ENCODE results near the gene TRIM52. TPM values are rescaled to one million over a fixed set of nuclear protein-coding genes. Genes with fewer than 3 reads are reported as not detected.
A peak's percentile ranks its signal among the peaks of the same experiment; 100 is the strongest.

Gene TRIM52
- total and polyA plus RNA-seq, 2 of the 13 experiments (the other 11 are each of a cell fraction or from before 2014, with no cell fraction given) = 7.2 to 11.6 TPM

DNA sequence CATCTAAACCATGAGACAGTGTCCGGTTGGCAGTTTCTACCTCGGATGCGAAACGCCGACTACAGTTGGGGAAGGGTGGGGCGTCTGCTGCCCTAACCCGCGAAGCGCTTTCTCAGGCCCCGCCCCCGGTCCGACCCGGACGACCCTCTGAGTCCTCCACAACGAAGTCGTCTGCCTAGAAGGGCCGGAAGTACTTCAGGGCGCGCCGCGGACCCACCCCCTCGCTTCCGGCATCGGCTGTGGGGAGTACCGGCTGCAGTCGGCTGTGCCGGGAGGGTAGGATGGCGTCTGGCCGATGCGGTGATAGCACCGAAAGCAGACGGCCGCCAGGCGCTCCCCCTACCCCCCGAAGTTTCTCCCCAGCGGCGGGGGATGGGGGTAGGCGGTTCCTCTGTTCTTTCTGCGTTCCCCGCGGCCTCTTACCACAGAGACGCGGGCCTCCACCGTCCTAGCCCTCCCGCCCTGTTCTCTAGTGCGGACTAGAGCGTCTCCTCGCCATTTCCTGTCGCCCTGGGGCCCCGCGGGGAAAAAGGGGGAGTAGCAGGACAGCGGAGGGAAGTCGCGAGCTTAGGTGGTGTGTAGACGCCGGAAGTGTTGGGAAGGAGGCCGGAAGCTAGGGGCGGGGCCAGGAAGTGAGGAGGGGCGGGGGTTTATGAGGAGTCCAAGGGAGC lies 37.8 kb downstream of the TRIM52 start, which contains the start of gene TRIM41 (continued):
- TF ChIP-seq, protein P1, sequence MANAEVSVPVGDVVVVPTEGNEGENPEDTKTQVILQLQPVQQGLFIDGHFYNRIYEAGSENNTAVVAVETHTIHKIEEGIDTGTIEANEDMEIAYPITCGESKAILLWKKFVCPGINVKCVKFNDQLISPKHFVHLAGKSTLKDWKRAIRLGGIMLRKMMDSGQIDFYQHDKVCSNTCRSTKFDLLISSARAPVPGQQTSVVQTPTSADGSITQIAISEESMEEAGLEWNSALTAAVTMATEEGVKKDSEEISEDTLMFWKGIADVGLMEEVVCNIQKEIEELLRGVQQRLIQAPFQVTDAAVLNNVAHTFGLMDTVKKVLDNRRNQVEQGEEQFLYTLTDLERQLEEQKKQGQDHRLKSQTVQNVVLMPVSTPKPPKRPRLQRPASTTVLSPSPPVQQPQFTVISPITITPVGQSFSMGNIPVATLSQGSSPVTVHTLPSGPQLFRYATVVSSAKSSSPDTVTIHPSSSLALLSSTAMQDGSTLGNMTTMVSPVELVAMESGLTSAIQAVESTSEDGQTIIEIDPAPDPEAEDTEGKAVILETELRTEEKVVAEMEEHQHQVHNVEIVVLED (CRISPR knock-in tag; IDR thresholded peaks at IDR 0.05; ENCODE audit: borderline replicate concordance) = peak; percentile 80
- TF ChIP-seq, protein P2, sequence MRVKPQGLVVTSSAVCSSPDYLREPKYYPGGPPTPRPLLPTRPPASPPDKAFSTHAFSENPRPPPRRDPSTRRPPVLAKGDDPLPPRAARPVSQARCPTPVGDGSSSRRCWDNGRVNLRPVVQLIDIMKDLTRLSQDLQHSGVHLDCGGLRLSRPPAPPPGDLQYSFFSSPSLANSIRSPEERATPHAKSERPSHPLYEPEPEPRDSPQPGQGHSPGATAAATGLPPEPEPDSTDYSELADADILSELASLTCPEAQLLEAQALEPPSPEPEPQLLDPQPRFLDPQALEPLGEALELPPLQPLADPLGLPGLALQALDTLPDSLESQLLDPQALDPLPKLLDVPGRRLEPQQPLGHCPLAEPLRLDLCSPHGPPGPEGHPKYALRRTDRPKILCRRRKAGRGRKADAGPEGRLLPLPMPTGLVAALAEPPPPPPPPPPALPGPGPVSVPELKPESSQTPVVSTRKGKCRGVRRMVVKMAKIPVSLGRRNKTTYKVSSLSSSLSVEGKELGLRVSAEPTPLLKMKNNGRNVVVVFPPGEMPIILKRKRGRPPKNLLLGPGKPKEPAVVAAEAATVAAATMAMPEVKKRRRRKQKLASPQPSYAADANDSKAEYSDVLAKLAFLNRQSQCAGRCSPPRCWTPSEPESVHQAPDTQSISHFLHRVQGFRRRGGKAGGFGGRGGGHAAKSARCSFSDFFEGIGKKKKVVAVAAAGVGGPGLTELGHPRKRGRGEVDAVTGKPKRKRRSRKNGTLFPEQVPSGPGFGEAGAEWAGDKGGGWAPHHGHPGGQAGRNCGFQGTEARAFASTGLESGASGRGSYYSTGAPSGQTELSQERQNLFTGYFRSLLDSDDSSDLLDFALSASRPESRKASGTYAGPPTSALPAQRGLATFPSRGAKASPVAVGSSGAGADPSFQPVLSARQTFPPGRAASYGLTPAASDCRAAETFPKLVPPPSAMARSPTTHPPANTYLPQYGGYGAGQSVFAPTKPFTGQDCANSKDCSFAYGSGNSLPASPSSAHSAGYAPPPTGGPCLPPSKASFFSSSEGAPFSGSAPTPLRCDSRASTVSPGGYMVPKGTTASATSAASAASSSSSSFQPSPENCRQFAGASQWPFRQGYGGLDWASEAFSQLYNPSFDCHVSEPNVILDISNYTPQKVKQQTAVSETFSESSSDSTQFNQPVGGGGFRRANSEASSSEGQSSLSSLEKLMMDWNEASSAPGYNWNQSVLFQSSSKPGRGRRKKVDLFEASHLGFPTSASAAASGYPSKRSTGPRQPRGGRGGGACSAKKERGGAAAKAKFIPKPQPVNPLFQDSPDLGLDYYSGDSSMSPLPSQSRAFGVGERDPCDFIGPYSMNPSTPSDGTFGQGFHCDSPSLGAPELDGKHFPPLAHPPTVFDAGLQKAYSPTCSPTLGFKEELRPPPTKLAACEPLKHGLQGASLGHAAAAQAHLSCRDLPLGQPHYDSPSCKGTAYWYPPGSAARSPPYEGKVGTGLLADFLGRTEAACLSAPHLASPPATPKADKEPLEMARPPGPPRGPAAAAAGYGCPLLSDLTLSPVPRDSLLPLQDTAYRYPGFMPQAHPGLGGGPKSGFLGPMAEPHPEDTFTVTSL (CRISPR knock-in tag; IDR thresholded peaks at IDR 0.05; ENCODE audit: borderline replicate concordance) = no peak
- peak; percentile 51; the same call in 1 of the 2 replicates for TF ChIP-seq ERF (CRISPR knock-in tag; IDR thresholded peaks at IDR 0.05)
- TF ChIP-seq EED (CRISPR knock-in tag; IDR thresholded peaks at IDR 0.05) = no peak; the same call in 1 of the 2 replicates
- TF ChIP-seq KAT2B (IDR thresholded peaks at IDR 0.05; ENCODE audit: borderline replicate concordance, low read depth, low read length) = no peak
- no peak for TF ChIP-seq ZNF7 (CRISPR knock-in tag; IDR thresholded peaks at IDR 0.05)
- TF ChIP-seq KDM4B (CRISPR knock-in tag; IDR thresholded peaks at IDR 0.05) = 0 out of 2 replicates have a peak, but pooled peaks have one; percentile 67
- TF ChIP-seq ZNF891 (CRISPR knock-in tag; IDR thresholded peaks at IDR 0.05) = no peak; the same call in 1 of the 2 replicates
- TF ChIP-seq, protein P3, sequence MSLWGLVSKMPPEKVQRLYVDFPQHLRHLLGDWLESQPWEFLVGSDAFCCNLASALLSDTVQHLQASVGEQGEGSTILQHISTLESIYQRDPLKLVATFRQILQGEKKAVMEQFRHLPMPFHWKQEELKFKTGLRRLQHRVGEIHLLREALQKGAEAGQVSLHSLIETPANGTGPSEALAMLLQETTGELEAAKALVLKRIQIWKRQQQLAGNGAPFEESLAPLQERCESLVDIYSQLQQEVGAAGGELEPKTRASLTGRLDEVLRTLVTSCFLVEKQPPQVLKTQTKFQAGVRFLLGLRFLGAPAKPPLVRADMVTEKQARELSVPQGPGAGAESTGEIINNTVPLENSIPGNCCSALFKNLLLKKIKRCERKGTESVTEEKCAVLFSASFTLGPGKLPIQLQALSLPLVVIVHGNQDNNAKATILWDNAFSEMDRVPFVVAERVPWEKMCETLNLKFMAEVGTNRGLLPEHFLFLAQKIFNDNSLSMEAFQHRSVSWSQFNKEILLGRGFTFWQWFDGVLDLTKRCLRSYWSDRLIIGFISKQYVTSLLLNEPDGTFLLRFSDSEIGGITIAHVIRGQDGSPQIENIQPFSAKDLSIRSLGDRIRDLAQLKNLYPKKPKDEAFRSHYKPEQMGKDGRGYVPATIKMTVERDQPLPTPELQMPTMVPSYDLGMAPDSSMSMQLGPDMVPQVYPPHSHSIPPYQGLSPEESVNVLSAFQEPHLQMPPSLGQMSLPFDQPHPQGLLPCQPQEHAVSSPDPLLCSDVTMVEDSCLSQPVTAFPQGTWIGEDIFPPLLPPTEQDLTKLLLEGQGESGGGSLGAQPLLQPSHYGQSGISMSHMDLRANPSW (CRISPR knock-in tag; IDR thresholded peaks at IDR 0.05; ENCODE audit: borderline replicate concordance) = peak; percentile 92; the same call in 1 of the 2 replicates
- TF ChIP-seq, protein P4, sequence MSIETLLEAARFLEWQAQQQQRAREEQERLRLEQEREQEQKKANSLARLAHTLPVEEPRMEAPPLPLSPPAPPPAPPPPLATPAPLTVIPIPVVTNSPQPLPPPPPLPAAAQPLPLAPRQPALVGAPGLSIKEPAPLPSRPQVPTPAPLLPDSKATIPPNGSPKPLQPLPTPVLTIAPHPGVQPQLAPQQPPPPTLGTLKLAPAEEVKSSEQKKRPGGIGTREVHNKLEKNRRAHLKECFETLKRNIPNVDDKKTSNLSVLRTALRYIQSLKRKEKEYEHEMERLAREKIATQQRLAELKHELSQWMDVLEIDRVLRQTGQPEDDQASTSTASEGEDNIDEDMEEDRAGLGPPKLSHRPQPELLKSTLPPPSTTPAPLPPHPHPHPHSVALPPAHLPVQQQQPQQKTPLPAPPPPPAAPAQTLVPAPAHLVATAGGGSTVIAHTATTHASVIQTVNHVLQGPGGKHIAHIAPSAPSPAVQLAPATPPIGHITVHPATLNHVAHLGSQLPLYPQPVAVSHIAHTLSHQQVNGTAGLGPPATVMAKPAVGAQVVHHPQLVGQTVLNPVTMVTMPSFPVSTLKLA (IDR thresholded peaks at IDR 0.05) = no peak
- no peak for TF ChIP-seq SRSF4 (IDR thresholded peaks at IDR 0.05; ENCODE audit: low read depth, low read length, poor library complexity, severe bottlenecking)
- TF ChIP-seq ZC3H4 (CRISPR knock-in tag; IDR thresholded peaks at IDR 0.05; ENCODE audit: borderline replicate concordance) = peak; percentile 73; the same call in 1 of the 2 replicates
- TF ChIP-seq ZBTB21 (CRISPR knock-in tag; IDR thresholded peaks at IDR 0.05) = no peak
- TF ChIP-seq NCOR1 (IDR thresholded peaks at IDR 0.05; ENCODE audit: borderline replicate concordance, low read length) = peak; percentile 65; the same call in 1 of the 2 replicates
- TF ChIP-seq MED13 (CRISPR knock-in tag; IDR thresholded peaks at IDR 0.05) = no peak
- peak; percentile 55 for TF ChIP-seq SALL1 (CRISPR knock-in tag; IDR thresholded peaks at IDR 0.05)
- TF ChIP-seq HOXA3 (CRISPR knock-in tag; IDR thresholded peaks at IDR 0.05) = peak; percentile 80

All from HepG2 (cell line).